ENCODE data around the gene CDKAL1.

DNA sequence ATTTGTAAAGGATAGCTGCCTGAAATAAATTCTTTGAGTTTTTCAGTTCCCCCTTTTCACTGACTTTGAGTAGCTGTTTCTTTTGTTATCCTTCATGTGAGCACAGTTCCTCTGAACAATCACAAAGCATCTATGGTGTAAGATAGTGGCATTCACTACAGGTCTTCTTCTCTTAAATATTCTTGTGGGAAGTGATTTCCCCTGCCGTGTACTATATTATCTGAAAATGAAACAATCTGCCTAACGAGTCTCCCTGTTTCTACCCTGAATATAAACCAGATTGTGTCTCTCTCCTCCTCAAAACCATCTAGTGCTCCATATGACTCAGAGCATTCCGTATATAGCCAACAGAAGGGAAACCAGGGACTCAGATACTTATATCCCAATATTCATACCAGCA lies 679.2 kb downstream of the CDKAL1 start:
- TF ChIP-seq, protein P1, sequence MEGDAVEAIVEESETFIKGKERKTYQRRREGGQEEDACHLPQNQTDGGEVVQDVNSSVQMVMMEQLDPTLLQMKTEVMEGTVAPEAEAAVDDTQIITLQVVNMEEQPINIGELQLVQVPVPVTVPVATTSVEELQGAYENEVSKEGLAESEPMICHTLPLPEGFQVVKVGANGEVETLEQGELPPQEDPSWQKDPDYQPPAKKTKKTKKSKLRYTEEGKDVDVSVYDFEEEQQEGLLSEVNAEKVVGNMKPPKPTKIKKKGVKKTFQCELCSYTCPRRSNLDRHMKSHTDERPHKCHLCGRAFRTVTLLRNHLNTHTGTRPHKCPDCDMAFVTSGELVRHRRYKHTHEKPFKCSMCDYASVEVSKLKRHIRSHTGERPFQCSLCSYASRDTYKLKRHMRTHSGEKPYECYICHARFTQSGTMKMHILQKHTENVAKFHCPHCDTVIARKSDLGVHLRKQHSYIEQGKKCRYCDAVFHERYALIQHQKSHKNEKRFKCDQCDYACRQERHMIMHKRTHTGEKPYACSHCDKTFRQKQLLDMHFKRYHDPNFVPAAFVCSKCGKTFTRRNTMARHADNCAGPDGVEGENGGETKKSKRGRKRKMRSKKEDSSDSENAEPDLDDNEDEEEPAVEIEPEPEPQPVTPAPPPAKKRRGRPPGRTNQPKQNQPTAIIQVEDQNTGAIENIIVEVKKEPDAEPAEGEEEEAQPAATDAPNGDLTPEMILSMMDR (IDR thresholded peaks at IDR 0.05; ENCODE audit: extremely low read depth in 1 of 2, insufficient read depth in 1 of 2, low read depth in 1 of 2, low read length in 2 of 2), result no peak
- TF ChIP-seq, protein P2, sequence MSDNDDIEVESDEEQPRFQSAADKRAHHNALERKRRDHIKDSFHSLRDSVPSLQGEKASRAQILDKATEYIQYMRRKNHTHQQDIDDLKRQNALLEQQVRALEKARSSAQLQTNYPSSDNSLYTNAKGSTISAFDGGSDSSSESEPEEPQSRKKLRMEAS (IDR thresholded peaks at IDR 0.05; ENCODE audit: insufficient read depth, insufficient read length), result no peak
- no peak for TF ChIP-seq POLR2A (IDR thresholded peaks at IDR 0.05; ENCODE audit: low read depth, low read length)
- TF ChIP-seq POLR2AphosphoS5 (IDR thresholded peaks at IDR 0.05; ENCODE audit: insufficient read depth, low read depth, low read length), result no peak
- no peak for TF ChIP-seq EZH2 (IDR thresholded peaks at IDR 0.05; ENCODE audit: borderline replicate concordance, low read depth, low read length, severe bottlenecking)
- no peak for TF ChIP-seq JUN (IDR thresholded peaks at IDR 0.05; ENCODE audit: borderline replicate concordance, insufficient read depth, insufficient read length, low read depth)
- TF ChIP-seq FOS (IDR thresholded peaks at IDR 0.05; ENCODE audit: borderline replicate concordance, insufficient read depth, low read length), result no peak
- no peak for TF ChIP-seq GATA2 (IDR thresholded peaks at IDR 0.05; ENCODE audit: insufficient read depth, insufficient read length, low read depth, low read length)
